Prostate gland (tissue), 2 donors: ENCODE data around the gene UPF1.

Source experiments
- POLR2AphosphoS5 ChIP-seq: sonication (generic); formaldehyde crosslinking; IDR thresholded peaks from one replicate; pipeline ENCODE4 v1.6.1; 2017; ENCODE audit warnings: antibody characterized with exemption
- TF ChIP-seq, protein P1 (sequence below), 4 experiments: fragments of 200-600 bp in 2 of 4; fragments of 450-650 bp in 2 of 4; sonication (generic) in 2 of 4; IDR thresholded peaks; 1 replicate in 3 of 4; 2 replicates in 1 of 4; pipeline ENCODE4 v1.5.1; 2016 to 2019; ENCODE audit warnings: antibody characterized with exemption in 4 of 4, mild to moderate bottlenecking in 2 of 4, moderate library complexity in 2 of 4

DNA sequence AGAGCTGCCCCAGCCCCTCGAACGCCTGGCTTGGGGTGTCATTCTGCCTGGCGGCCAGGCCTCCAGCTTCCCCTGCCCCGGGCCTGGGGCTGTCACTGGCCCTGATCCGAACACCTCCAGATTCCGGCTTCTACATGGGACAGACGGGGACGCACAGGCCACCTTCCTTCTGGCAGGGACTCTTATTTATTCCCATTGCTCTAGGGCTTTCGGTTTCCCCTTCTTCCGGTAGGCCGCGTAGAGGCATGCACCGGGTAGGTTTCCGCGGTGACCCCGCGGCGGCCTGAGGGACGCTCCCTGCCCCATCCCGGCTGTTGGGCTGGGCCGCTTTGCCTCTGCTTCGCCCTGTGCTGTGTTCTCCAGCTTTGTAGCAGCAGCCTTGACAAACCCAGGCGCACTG is 36.0 kb downstream of the UPF1 start:
- TF ChIP-seq, protein P1, sequence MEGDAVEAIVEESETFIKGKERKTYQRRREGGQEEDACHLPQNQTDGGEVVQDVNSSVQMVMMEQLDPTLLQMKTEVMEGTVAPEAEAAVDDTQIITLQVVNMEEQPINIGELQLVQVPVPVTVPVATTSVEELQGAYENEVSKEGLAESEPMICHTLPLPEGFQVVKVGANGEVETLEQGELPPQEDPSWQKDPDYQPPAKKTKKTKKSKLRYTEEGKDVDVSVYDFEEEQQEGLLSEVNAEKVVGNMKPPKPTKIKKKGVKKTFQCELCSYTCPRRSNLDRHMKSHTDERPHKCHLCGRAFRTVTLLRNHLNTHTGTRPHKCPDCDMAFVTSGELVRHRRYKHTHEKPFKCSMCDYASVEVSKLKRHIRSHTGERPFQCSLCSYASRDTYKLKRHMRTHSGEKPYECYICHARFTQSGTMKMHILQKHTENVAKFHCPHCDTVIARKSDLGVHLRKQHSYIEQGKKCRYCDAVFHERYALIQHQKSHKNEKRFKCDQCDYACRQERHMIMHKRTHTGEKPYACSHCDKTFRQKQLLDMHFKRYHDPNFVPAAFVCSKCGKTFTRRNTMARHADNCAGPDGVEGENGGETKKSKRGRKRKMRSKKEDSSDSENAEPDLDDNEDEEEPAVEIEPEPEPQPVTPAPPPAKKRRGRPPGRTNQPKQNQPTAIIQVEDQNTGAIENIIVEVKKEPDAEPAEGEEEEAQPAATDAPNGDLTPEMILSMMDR (IDR thresholded peaks at IDR 0.05) = no peak
- TF ChIP-seq POLR2AphosphoS5 = no peak
